Measurements from ENCODE around the gene EYS. TPM values are rescaled to one million over a fixed set of nuclear protein-coding genes. Genes with fewer than 3 reads are reported as not detected.

EYS gene
- total RNA-seq, 2 experiments from 2014 or later, result not detected

DNA sequence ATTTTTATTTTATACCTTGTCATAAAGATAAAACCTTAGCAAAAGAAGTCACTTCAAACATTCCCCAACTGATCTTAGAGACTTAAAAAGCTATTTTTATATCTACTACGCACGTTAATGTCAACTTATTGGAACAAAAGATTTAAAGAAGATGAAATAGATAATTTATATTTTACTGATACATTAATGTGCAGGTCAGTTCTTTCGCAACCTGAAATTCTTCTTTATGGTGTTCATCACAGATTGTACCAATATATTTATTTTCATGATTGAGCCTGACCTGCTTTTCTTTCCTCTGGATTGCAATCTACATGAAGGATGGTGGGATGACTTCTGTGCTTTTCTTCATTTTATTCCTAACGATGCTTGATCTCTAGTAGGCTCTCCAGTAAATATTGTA, 1475.1 kb downstream of the EYS start:
- Mint-ChIP-seq H3K9me3 (ENCODE audit: low read depth) (no peaks in the 10 kb centered on the region), H3K27me3 (no peaks in the 10 kb centered on the region), H3K4me1 (no peaks in the 10 kb centered on the region), H3K27ac (no peak overlapping the region), H3K36me3 (no peaks in the 10 kb centered on the region), H3K4me3 (no peak overlapping the region)
- ATAC-seq (no peak), DNase-seq (no peak)
- CTCF ChIA-PET, result no interaction called here

DNA sequence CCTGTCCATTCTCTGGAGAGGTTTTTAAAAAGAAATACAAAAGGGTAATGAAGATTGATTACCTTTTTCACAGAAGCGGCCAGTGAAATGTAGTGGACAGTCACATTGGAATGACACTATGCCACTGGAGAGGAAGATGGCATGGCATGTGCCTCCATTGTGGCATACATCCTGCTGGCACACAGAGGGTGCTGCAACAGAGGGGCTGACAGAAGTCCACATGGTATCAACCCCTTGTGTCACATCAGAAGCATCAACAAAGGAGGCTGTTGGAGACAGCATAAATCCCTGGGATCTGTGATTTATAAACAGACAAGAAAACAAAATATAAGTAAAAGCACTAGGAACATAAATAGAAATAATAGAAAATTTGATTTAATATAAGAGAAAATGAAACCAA, 1476.5 kb downstream of the EYS start:
- CTCF ChIA-PET, result no interaction called here
- Mint-ChIP-seq H3K4me3 (no peak overlapping the region), H3K9me3 (ENCODE audit: low read depth) (no peaks in the 10 kb centered on the region), H3K4me1 (no peaks in the 10 kb centered on the region), H3K27ac (no peak overlapping the region), H3K27me3 (no peaks in the 10 kb centered on the region), H3K36me3 (no peaks in the 10 kb centered on the region)
- DNase-seq (no peak), ATAC-seq (no peak)

DNA sequence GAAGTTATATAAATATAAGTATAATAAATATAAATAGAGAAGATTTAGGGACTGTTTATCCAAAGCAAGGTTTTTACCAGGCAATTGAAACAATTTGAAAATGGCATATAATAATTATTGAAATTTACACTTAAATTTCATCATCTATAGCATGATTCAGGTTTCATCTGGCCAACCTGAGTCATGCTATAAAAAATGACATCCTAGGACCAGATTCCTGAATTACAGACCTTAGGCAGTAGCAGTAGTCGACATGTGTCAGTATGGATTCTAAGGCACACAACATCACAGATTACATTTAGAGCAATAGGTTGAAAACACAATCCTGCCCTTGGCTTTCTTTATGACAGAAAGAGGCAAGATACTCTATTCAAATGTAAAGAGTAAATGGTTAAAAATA, 1479.2 kb downstream of the EYS start:
- Mint-ChIP-seq H3K27me3 (no peaks in the 10 kb centered on the region), H3K4me3 (no peak overlapping the region), H3K36me3 (no peaks in the 10 kb centered on the region), H3K9me3 (ENCODE audit: low read depth) (peaks cover 3% of the 10 kb centered on the region), H3K27ac (no peak overlapping the region), H3K4me1 (no peaks in the 10 kb centered on the region)
- no peak for ATAC-seq
- no peak for DNase-seq
- CTCF ChIA-PET, result no interaction called here

DNA sequence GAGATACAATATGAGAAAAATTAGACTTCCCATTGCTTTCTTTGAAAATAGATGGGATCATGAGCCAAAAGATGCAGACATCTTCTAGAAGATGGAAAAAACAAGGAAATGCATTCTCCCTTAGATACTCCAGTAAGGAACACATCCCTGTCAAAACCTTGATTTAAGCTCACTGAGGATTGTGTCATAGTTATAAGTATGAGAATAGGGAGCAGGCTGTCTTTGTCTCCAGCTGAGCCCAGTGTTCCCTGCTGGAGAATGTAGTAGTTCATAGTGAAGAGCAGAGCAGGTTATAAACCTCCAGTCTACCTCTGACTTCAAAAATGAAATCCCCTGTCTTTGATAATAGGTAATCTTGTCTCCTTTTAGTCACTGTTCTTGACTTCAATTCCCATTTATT, 1481.5 kb downstream of the EYS start:
- peaks cover 3% of the 10 kb centered on the region for H3K9me3 Mint-ChIP-seq (ENCODE audit: low read depth)
- no peak for DNase-seq
- CTCF ChIA-PET, result no interaction called here

DNA sequence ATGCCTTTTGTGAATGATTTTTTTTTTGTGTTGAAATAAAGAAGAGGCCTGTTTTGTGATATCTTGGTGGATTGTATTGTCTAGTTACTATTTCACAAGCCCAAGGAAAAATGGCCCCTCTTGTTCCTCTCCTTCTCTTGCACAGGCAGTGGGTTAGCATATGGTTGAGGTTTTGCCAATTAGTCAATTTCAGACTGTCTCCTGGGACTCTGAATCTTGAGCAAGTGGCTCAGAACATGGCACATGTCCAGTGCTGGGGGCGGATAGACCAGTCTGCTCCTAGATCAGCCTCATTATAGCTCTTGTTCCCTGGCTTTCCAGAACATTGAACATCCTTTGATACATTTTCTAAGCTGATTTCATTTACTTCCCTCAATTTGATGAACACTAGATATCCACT, 1482.2 kb downstream of the EYS start:
- peaks cover 7% of the 10 kb centered on the region for H3K9me3 Mint-ChIP-seq (ENCODE audit: low read depth)
- ATAC-seq, result no peak
- H3K27ac Mint-ChIP-seq, result no peak overlapping the region
- DNase-seq, result no peak
- no peaks in the 10 kb centered on the region for H3K27me3 Mint-ChIP-seq
- CTCF ChIA-PET, result no interaction called here
- H3K4me1 Mint-ChIP-seq, result no peaks in the 10 kb centered on the region
- H3K4me3 Mint-ChIP-seq, result no peak overlapping the region
- H3K36me3 Mint-ChIP-seq, result no peaks in the 10 kb centered on the region

More for the DNA sequence above, 1481.5 kb downstream of the EYS start:
- no peaks in the 10 kb centered on the region for H3K36me3 Mint-ChIP-seq
- H3K4me1 Mint-ChIP-seq, result no peaks in the 10 kb centered on the region
- no peak overlapping the region for H3K27ac Mint-ChIP-seq
- H3K27me3 Mint-ChIP-seq, result no peaks in the 10 kb centered on the region
- ATAC-seq, result no peak
- H3K4me3 Mint-ChIP-seq, result no peak overlapping the region

DNA sequence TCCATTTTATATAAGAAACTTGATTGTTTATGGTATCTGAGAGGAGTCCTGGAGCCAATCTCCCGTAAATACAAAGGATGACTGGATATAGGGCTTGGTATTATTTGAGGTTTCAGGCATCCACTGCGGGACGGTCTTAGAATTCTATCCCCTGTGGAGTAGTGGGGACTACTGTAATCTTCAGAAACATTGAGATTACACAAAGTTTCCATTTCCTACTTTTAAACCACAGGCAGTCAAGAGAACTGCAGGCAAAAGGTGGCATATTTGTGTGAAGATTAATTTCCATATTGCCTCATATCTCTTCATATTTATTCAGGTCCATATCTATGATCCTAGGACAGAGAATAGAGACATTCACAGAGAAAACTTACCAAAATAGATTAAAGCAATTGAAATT, 1485.2 kb downstream of the EYS start:
- DNase-seq, result no peak
- H3K4me3 Mint-ChIP-seq, result no peak overlapping the region
- H3K4me1 Mint-ChIP-seq, result no peaks in the 10 kb centered on the region
- no peaks in the 10 kb centered on the region for H3K36me3 Mint-ChIP-seq
- CTCF ChIA-PET, result no interaction called here
- no peak for ATAC-seq
- H3K27me3 Mint-ChIP-seq, result no peaks in the 10 kb centered on the region
- peaks cover 9% of the 10 kb centered on the region for H3K9me3 Mint-ChIP-seq (ENCODE audit: low read depth)
- no peak overlapping the region for H3K27ac Mint-ChIP-seq

DNA sequence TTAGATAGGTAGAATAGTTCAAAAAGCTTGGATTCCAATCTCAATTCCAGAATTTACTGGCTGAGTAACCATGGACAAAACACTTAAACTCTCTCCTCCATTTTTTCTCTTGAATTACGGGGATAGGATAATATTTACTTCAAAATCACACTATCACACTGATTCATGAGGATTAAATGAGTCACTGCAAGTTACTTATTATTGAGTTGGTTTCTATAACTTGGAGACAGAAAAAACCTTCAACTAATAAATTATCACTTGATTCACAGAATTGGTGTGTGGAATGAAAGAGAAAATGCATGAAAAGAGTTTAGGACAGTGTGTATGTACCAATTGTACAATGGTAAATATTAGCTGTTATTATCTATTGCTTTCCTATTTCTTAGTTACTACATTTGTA, 1486.2 kb downstream of the EYS start:
- no peaks in the 10 kb centered on the region for H3K36me3 Mint-ChIP-seq
- H3K27ac Mint-ChIP-seq, result no peak overlapping the region
- DNase-seq (no peak), ATAC-seq (no peak)
- CTCF ChIA-PET, result no interaction called here
- H3K4me1 Mint-ChIP-seq, result no peaks in the 10 kb centered on the region
- H3K27me3 Mint-ChIP-seq, result no peaks in the 10 kb centered on the region
- peaks cover 9% of the 10 kb centered on the region for H3K9me3 Mint-ChIP-seq (ENCODE audit: low read depth)
- no peak overlapping the region for H3K4me3 Mint-ChIP-seq

DNA sequence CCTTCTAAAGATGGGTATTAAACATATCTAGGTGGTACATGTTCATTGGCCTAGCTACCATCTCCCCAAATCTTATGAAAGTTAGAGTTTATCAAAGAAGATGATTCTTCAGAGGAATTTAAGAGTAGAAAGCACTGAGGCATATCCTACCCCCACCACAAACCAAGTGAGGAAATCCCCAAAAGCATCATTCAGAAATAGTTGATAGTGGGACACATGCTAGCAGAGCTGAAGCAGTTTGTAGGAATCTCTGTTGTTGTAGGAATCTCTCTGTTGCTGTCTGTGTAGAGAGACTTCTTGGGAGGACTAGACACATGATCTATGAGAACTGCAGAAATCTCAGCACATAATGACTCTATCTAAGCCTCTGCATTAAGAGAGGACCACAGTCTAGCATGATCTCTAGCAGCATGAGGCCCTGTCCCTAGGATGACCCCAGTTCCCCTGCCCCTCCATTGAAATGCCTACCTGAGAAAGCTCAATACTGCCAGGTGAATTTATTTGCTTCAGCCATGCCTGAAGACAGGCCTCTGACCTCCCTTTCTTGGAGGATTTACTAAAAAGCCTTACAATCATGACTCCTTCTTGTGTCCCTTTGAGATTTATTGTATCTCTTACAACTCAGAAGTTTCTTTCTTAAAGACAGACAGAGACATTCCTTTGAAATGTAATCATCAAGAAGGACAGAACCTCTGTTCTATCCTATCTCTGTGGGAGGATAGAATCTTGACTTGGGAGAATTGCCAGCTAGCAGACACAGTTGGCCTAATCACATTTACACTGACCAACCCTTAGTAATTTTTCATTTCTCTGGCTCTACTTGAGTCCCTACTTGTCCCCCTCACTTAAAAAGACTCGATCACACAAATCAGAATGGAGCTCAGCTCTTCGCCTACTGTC, 1489.1 kb downstream of the EYS start:
- CTCF ChIA-PET, result no interaction called here
- no peaks in the 10 kb centered on the region for H3K4me1 Mint-ChIP-seq
- DNase-seq (no peak), ATAC-seq (no peak)
- no peaks in the 10 kb centered on the region for H3K27me3 Mint-ChIP-seq
- H3K9me3 Mint-ChIP-seq (ENCODE audit: low read depth), result peaks cover 5% of the 10 kb centered on the region
- H3K4me3 Mint-ChIP-seq, result no peak overlapping the region
- H3K36me3 Mint-ChIP-seq, result no peaks in the 10 kb centered on the region
- no peak overlapping the region for H3K27ac Mint-ChIP-seq

DNA sequence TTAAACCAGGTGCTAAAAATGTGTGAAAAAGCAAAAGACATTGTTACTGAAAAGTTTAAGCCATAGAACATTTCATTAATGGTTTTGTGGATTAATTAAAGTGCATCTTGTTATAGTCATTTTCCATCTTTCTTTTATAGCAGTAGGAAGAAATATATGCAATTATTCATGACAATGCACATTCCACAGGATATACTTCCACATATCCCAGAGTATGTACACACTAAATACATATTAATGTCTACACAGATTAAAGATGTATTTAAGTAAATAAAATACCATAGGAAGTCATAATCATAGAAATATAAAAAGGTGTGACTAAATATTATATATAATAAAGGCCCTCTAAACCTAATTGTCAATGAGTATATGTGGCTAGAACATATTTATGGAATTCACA, 1492.7 kb downstream of the EYS start:
- no peak for ATAC-seq
- no peaks in the 10 kb centered on the region for H3K4me1 Mint-ChIP-seq
- CTCF ChIA-PET, result no interaction called here
- peaks cover 4% of the 10 kb centered on the region for H3K9me3 Mint-ChIP-seq (ENCODE audit: low read depth)
- DNase-seq, result no peak
- no peak overlapping the region for H3K27ac Mint-ChIP-seq
- H3K27me3 Mint-ChIP-seq, result no peaks in the 10 kb centered on the region
- no peaks in the 10 kb centered on the region for H3K36me3 Mint-ChIP-seq
- no peak overlapping the region for H3K4me3 Mint-ChIP-seq

DNA sequence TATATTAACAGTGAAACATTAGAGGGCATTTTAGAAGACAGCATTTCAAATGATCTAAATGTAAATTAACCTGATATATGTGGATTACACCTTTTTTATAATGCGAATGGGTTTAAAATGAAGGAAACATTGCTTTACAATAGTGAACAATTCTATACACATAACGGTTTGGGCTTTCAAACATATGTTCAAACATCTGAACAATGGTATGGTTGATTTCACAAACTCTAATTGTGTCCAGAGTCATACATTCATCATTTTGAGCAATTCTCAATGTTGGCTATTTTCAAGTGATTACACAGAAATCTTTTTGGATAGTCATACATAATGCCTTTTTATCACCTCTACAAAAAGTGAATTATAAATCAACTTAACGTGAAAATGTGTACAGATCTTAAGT, 1493.3 kb downstream of the EYS start:
- no peaks in the 10 kb centered on the region for H3K27me3 Mint-ChIP-seq
- H3K4me1 Mint-ChIP-seq, result no peaks in the 10 kb centered on the region
- ATAC-seq (no peak), DNase-seq (no peak)
- H3K36me3 Mint-ChIP-seq, result no peaks in the 10 kb centered on the region
- no peak overlapping the region for H3K27ac Mint-ChIP-seq
- CTCF ChIA-PET, result no interaction called here
- H3K4me3 Mint-ChIP-seq, result no peak overlapping the region
- peaks cover 2% of the 10 kb centered on the region for H3K9me3 Mint-ChIP-seq (ENCODE audit: low read depth)

DNA sequence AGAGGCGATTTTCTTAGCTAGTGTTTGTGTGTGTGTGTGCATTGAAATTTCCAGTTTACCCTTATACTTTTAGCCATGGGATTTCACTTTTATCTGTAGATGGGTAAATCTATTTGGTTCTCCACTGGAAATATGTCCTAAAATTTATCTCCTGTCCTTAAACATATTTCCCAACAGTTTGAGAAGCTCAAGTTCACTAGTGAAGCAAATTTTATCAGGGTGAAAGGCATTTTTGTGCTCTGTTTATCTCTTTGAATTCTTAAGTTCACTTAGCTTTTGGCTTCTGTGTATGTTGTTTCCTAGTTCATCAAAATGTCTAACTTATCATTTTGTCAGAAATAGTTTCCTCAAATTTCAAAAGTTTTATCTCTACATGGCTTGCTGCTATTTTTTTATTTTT, 1509.8 kb downstream of the EYS start:
- ATAC-seq, result no peak
- no peak overlapping the region for H3K4me3 Mint-ChIP-seq
- H3K27ac Mint-ChIP-seq, result no peak overlapping the region
- CTCF ChIA-PET, result no interaction called here
- H3K9me3 Mint-ChIP-seq (ENCODE audit: low read depth), result peaks cover 4% of the 10 kb centered on the region
- no peaks in the 10 kb centered on the region for H3K27me3 Mint-ChIP-seq
- no peaks in the 10 kb centered on the region for H3K36me3 Mint-ChIP-seq
- no peak for DNase-seq
- no peaks in the 10 kb centered on the region for H3K4me1 Mint-ChIP-seq

DNA sequence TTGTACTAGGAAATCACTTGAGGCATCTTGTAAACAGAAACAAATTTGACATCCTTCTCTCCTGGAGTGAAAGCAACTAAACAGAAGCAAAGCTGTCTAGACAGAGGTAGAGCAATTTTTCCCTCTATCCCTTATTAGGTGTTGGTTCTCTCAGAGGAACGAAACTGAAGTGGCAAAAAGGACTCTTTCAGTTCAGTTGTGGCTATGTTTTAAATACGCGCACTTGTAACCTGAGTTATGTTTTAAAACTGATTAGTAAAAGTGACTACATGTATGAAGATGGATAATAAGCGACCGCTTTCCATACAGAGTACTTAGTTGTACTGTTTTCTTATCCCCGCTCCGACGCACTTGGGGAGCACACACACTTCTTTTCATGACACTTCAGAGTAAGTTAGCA, 1520.4 kb downstream of the EYS start:
- Mint-ChIP-seq H3K27ac (no peak overlapping the region), H3K36me3 (no peaks in the 10 kb centered on the region), H3K4me3 (no peak overlapping the region), H3K9me3 (ENCODE audit: low read depth) (peaks cover 13% of the 10 kb centered on the region), H3K4me1 (no peaks in the 10 kb centered on the region), H3K27me3 (no peaks in the 10 kb centered on the region)
- ATAC-seq, result no peak
- no peak for DNase-seq
- CTCF ChIA-PET, result no interaction called here

DNA sequence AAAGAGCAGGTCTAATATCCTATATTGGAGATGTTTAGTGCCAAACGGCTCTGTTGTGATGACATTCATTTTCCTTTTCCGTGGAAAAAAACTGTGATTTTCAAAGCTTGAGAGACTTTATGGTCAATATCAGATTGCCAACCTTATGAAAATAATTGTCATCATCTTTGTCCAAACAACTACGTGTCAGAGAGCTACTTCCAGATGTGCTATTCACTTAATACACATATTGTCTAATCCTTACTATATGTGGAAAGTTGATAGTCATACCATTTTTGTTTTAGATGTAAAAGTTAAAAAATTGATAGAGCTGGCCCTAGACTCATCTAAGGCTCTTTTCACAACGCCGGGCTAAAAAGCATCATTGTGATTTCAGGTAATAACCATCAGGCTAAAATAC, 1521.4 kb downstream of the EYS start:
- Mint-ChIP-seq H3K9me3 (ENCODE audit: low read depth) (peaks cover 13% of the 10 kb centered on the region), H3K4me3 (no peak overlapping the region), H3K27me3 (no peaks in the 10 kb centered on the region), H3K36me3 (no peaks in the 10 kb centered on the region), H3K27ac (no peak overlapping the region), H3K4me1 (no peaks in the 10 kb centered on the region)
- CTCF ChIA-PET, result interaction anchor here (0.6 kb wide), 1 partner anchor 60 kb away, joined by 3 read pairs; no protein-coding TSS in a partner anchor
- ATAC-seq (no peak), DNase-seq (no peak)

DNA sequence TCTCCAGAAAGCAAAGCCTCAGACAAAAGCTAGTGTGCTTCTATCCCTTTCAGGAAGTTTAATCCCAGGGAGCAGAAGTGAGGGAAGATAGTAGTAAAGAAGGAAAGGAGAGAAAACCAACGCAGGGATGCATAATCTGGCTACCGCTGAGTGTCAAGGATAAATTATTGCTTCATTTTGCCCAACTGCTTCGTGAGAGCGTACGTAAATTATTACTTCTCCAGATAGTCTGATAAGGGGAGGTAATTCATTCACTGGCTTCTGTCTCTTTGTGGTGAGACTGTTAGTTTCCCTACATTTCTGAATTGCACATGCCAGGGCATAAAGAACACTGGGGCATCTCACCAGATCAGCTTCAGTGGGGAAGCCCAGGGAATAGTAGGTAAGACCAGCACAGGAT, 1531.7 kb downstream of the EYS start:
- Mint-ChIP-seq H3K36me3 (no peaks in the 10 kb centered on the region), H3K27me3 (no peaks in the 10 kb centered on the region), H3K4me1 (no peaks in the 10 kb centered on the region), H3K9me3 (ENCODE audit: low read depth) (peaks cover 2% of the 10 kb centered on the region), H3K27ac (no peak overlapping the region), H3K4me3 (no peak overlapping the region)
- ATAC-seq (no peak), DNase-seq (no peak)
- CTCF ChIA-PET, result no interaction called here

DNA sequence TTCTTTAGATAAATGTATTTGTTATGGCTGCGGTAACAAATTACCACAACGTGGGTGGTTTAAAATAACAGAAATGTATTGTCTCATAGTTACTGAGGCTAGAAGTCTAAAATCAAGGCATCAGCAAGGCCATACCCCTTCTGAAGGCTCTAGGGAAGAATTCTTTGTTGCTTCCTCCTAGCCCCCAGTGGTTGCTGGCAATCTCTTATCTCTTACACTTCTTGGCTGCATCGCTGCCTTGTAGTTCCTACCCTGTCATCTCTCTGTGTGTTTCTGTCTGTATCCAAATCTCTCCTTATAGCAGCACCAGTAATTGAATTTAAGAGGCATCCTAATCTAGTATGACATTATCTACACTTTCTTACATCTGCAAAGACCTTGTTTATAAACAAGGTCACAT, 1536.7 kb downstream of the EYS start:
- Mint-ChIP-seq H3K36me3 (no peaks in the 10 kb centered on the region), H3K27me3 (no peaks in the 10 kb centered on the region), H3K9me3 (ENCODE audit: low read depth) (peaks cover 5% of the 10 kb centered on the region), H3K27ac (no peak overlapping the region), H3K4me3 (no peak overlapping the region), H3K4me1 (no peaks in the 10 kb centered on the region)
- no peak for ATAC-seq
- no peak for DNase-seq
- CTCF ChIA-PET, result no interaction called here
